Naive B cell (primary cell): ENCODE measurements around the gene STUM. TPM values are rescaled to one million over a fixed set of nuclear protein-coding genes. Genes with fewer than 3 reads are reported as not detected.
A peak's percentile ranks its signal among the peaks of the same experiment; 100 is the strongest.

Source experiments
- ATAC-seq, 2 donors: fragments of 150-1000 bp; cut with Tn5 transposase; 2 replicates each; pipeline ENCODE4 v1.10.0; 2021; ENCODE audit warnings: low read depth in 2 of 2, mild to moderate bottlenecking in 2 of 2, moderate library complexity in 2 of 2
- DNase-seq: peaks from one replicate; pipeline ENCODE4 v3.0.0; 2022
- H3K27ac Mint-ChIP-seq, 6 donors: one replicate each; pipeline ENCODE4 v1.8.0; 2020 to 2022; ENCODE audit warnings: mild to moderate bottlenecking in 6 of 6, mixed read lengths in 6 of 6, moderate library complexity in 5 of 6, inconsistent platforms in 2 of 6
- H3K27me3 Mint-ChIP-seq, 3 donors: one replicate each; pipeline ENCODE4 v1.8.0; 2021 to 2022; ENCODE audit warnings: mixed read lengths in 3 of 3, mild to moderate bottlenecking in 1 of 3
- H3K36me3 Mint-ChIP-seq, 2 donors: one replicate each; pipeline ENCODE4 v1.8.0; 2020 to 2022; ENCODE audit warnings: mixed read lengths in 2 of 2, inconsistent platforms in 1 of 2, mild to moderate bottlenecking in 1 of 2
- H3K4me1 Mint-ChIP-seq, 3 donors: one replicate each; pipeline ENCODE4 v1.8.0; 2020 to 2022; ENCODE audit warnings: mixed read lengths in 3 of 3, inconsistent platforms in 1 of 3, mild to moderate bottlenecking in 1 of 3, moderate library complexity in 1 of 3
- H3K4me3 Mint-ChIP-seq, 8 donors: one replicate each; pipeline ENCODE4 v1.8.0; 2020 to 2022; ENCODE audit warnings: mild to moderate bottlenecking in 8 of 8, mixed read lengths in 8 of 8, moderate library complexity in 8 of 8, inconsistent platforms in 2 of 8
- H3K9me3 Mint-ChIP-seq, 7 donors: one replicate each; pipeline ENCODE4 v1.8.0; 2020 to 2022; ENCODE audit warnings: mixed read lengths in 7 of 7, mild to moderate bottlenecking in 5 of 7, inconsistent platforms in 2 of 7, moderate library complexity in 1 of 7
- polyA plus RNA-seq, 6 donors: library from polyadenylated mRNA; unstranded; fragments of 300-500 nt; fragmentation: Illumina TruSeq; gene quantifications; one replicate each; pipeline ENCODE4 v1.2.3, GENCODE V29; 2021; ENCODE audit warnings: low read depth in 6 of 6

STUM gene
- polyA plus RNA-seq, 6 donors from 2014 or later = 0.04 TPM; not detected in 5

DNA sequence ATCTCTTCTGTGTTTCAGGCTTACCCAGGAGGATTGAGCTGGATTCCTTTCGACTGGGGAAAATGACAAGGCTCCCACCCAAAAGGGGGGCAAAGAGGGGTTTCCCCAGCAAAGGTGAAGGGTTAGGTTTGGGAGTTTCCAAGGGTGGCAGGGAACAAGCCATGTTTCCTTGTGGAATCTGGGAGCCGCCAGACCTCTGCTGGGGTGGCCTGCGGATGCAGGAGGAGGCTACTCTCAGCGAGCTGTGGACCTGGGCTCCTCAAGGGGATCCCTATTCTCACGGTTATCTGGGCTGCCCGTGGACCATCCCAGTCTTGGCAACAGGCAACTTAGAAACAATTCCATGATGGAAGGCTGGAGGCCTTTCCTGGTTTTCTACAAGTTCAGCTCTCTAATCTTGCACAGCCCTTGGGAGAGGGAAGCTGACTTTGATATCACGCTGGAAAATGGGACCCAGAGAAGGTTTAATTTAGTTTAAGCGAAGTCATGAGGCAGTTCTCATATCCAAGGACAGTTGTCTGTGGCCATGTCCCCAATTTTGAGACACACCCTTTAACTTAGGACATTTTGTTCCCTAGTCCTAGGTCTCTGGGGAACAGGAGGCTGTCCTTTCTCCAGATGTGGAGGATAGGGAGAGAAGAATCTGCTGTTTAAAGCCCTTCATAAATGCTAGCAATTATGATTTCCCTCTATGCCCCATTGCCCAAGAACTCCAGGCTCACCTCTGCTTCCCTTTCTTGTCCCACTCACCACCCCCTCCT is 24.7 kb upstream of the STUM start:
- Mint-ChIP-seq H3K4me3 (no peak overlapping the region), H3K27me3 (peaks cover 5 to 32% (median 30%) of the 10 kb centered on the region in 3 donors)

GRCh38 chr1:226524547-226524946 is 24.0 kb upstream of the STUM start:
- peaks cover 0 to 10% (median 0%) of the 10 kb centered on the region in 7 donors for H3K9me3 Mint-ChIP-seq
- H3K4me3 Mint-ChIP-seq = no peak overlapping the region
- peaks cover 0 to 4% (median 0%) of the 10 kb centered on the region in 3 donors for H3K4me1 Mint-ChIP-seq
- peaks cover 5 to 37% (median 27%) of the 10 kb centered on the region in 3 donors for H3K27me3 Mint-ChIP-seq
- no peak for DNase-seq
- H3K27ac Mint-ChIP-seq = no peak overlapping the region
- H3K36me3 Mint-ChIP-seq = peaks cover 0 to 8% of the 10 kb centered on the region in 2 donors
- ATAC-seq = no peak

More for the DNA sequence above, 24.7 kb upstream of the STUM start:
- no peak for ATAC-seq
- H3K36me3 Mint-ChIP-seq = peaks cover 0 to 8% of the 10 kb centered on the region in 2 donors
- DNase-seq = no peak
- peaks cover 0 to 10% (median 0%) of the 10 kb centered on the region in 7 donors for H3K9me3 Mint-ChIP-seq
- no peak overlapping the region for H3K27ac Mint-ChIP-seq
- peaks cover 0 to 4% (median 0%) of the 10 kb centered on the region in 3 donors for H3K4me1 Mint-ChIP-seq

DNA sequence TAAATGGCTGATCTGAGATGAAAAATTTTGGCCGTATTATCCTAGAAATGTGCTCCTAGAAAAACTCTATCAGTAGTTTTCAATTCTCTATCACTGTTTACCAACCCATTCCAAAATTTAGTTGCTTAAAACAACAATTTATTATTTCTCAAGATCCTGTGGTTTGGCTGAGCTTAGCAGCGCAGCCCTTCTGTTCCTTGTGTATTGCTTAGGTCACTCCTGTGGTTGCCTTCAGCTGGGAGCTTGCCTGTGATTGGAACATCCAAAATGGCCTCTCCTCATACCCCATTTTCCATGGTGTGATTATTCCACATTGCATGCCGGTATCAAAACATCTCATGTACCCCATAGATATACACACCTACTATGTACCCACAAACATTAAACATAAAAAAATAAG is 22.8 kb upstream of the STUM start:
- peaks cover 0 to 10% (median 0%) of the 10 kb centered on the region in 7 donors for H3K9me3 Mint-ChIP-seq
- H3K36me3 Mint-ChIP-seq = peaks cover 0 to 8% of the 10 kb centered on the region in 2 donors
- no peak overlapping the region for H3K4me3 Mint-ChIP-seq
- H3K27ac Mint-ChIP-seq = peak overlapping the region in 1 of 6 donors; percentile 9
- DNase-seq (no peak), ATAC-seq (no peak)
- H3K4me1 Mint-ChIP-seq = no peaks in the 10 kb centered on the region
- H3K27me3 Mint-ChIP-seq = peaks cover 0 to 39% (median 28%) of the 10 kb centered on the region in 3 donors

GRCh38 chr1:226526801-226527595 is 21.6 kb upstream of the STUM start:
- no peak for DNase-seq
- Mint-ChIP-seq H3K4me1 (no peaks in the 10 kb centered on the region), H3K4me3 (no peak overlapping the region), H3K27ac (no peak overlapping the region), H3K27me3 (peaks cover 0 to 43% (median 33%) of the 10 kb centered on the region in 3 donors), H3K9me3 (peaks cover 0 to 10% (median 0%) of the 10 kb centered on the region in 7 donors), H3K36me3 (peaks cover 0 to 8% of the 10 kb centered on the region in 2 donors)
- ATAC-seq = no peak

DNA sequence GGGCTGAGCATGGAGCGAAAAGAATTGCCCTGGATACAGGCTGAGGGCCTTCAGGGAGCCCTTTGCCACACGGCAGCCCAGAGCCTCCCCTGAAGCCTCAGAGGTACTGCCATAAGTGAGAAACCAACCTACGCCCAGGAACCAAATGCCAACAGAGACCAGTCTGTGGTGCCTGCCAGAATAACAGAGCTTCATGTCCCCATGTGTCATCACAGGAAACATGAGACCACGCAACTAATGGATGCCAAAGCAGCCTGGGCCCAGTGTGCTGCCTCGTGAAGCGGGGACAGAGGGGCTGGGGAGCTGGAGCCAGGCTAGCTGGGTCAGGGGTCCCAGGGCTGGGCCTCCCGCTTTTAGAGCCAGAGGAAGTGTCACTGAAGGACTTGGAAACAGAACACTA is 18.7 kb upstream of the STUM start:
- DNase-seq = no peak
- no peak overlapping the region for H3K27ac Mint-ChIP-seq
- no peak overlapping the region for H3K4me3 Mint-ChIP-seq
- peaks cover 0 to 39% (median 21%) of the 10 kb centered on the region in 3 donors for H3K27me3 Mint-ChIP-seq
- peaks cover 0 to 3% (median 0%) of the 10 kb centered on the region in 7 donors for H3K9me3 Mint-ChIP-seq
- no peaks in the 10 kb centered on the region for H3K4me1 Mint-ChIP-seq
- ATAC-seq = no peak
- H3K36me3 Mint-ChIP-seq = peaks cover 0 to 1% of the 10 kb centered on the region in 2 donors

- peaks cover 0 to 39% (median 18%) of the 10 kb centered on the region in 3 donors for H3K27me3 Mint-ChIP-seq
- no peak for ATAC-seq
- no peaks in the 10 kb centered on the region for H3K9me3 Mint-ChIP-seq
- H3K27ac Mint-ChIP-seq = no peak overlapping the region
- DNase-seq = no peak
- H3K36me3 Mint-ChIP-seq = no peaks in the 10 kb centered on the region
- H3K4me1 Mint-ChIP-seq = no peaks in the 10 kb centered on the region
- H3K4me3 Mint-ChIP-seq = no peak overlapping the region
Measured at GRCh38 chr1:226530591-226530990, 18.0 kb upstream of the STUM start.

DNA sequence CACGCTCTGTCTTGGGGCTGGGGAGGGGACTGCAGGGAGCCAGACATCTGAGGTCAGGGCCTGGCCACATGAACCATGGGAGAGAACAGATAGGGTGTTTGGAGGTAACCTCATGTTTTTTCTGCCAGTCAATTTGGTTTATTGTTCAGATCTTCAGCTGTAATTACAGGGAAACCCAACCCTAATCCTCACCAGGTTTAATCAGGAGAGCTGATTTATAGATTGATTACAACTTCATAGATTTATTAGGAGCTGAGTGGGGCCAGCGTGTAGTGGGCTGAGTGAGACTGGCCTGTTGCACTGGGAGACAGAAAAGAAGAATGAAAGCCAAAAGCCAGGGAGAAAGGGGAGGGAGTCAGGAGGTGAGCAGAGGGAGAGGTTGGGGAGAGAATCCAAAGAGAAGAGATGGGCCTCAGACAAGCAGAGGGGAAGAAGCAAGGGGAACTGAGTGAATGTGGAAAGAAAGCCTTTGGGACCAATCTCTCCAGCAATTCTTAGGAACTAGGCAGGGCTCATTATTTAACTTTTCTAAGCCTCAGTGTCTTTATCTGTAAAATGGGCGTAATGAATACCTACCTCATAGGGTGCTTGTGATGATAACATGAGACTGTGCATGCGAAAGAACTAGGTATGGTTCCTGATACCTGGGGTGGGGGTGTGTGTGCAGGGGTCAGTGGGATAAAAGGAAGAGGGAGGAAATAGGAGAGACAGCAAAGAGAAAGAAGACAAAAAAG is 17.0 kb upstream of the STUM start:
- ATAC-seq (no peak), DNase-seq (no peak)
- Mint-ChIP-seq H3K27me3 (peaks cover 0 to 39% (median 18%) of the 10 kb centered on the region in 3 donors), H3K9me3 (no peaks in the 10 kb centered on the region), H3K36me3 (no peaks in the 10 kb centered on the region), H3K4me3 (no peak overlapping the region), H3K27ac (peak overlapping the region in 3 of 6 donors; percentile 3 to 9 (median 4)), H3K4me1 (no peaks in the 10 kb centered on the region)

GRCh38 chr1:226532553-226532952 is 16.0 kb upstream of the STUM start:
- DNase-seq = no peak
- Mint-ChIP-seq H3K27ac (no peak overlapping the region), H3K36me3 (no peaks in the 10 kb centered on the region), H3K27me3 (peaks cover 0 to 39% (median 18%) of the 10 kb centered on the region in 3 donors), H3K4me1 (no peaks in the 10 kb centered on the region), H3K9me3 (no peaks in the 10 kb centered on the region), H3K4me3 (no peak overlapping the region)
- ATAC-seq = no peak

DNA sequence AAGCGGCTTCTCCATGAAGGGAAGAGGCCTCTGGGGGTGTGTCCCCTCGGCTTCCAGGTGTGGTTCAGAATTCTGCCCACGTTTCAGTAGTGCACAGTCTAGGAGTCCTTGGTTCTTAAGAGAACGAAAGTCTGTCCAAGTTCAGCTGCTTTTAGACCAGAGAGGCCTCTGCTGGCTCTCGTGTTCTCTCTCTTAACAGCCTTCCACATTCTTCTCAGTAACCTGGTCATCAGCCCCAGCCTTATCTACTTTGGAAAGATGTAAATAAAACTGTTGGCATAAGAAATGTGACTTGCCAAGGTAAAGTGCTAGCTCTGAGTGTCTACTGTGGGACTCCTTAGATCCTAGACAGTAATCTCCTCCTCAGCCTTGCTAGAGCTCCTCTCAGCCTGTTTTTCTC is 15.3 kb upstream of the STUM start:
- Mint-ChIP-seq H3K36me3 (no peaks in the 10 kb centered on the region), H3K27ac (no peak overlapping the region), H3K27me3 (peaks cover 0 to 39% (median 19%) of the 10 kb centered on the region in 3 donors), H3K9me3 (no peaks in the 10 kb centered on the region), H3K4me1 (no peaks in the 10 kb centered on the region), H3K4me3 (no peak overlapping the region)
- no peak for DNase-seq
- no peak for ATAC-seq

DNA sequence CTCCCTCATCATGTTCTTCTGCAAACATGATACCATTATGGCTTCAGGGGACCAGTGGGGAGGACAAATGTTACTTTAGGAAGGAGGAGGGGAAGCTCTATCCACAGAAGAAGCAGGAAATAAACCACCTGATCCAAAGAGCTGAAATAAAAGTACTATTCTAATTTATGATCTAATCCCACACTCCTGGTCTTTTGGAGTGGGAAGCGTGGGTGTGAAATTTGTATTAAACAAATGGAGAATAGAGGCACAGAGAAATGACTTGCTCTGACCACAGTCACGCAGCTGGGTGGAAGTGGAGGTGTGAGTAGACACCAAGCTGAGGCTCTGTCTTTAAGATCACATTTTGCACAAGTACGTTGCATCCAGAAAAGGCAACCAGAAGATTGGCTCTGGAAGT is 14.5 kb upstream of the STUM start:
- Mint-ChIP-seq H3K9me3 (no peaks in the 10 kb centered on the region), H3K36me3 (no peaks in the 10 kb centered on the region), H3K27me3 (peaks cover 6 to 31% (median 23%) of the 10 kb centered on the region in 3 donors), H3K4me1 (no peaks in the 10 kb centered on the region), H3K27ac (no peak overlapping the region), H3K4me3 (no peak overlapping the region)
- ATAC-seq = no peak
- no peak for DNase-seq

GRCh38 chr1:226534645-226535044 is 13.9 kb upstream of the STUM start:
- Mint-ChIP-seq H3K36me3 (no peaks in the 10 kb centered on the region), H3K4me3 (no peak overlapping the region), H3K9me3 (no peaks in the 10 kb centered on the region), H3K4me1 (no peaks in the 10 kb centered on the region), H3K27me3 (peaks cover 6 to 25% (median 23%) of the 10 kb centered on the region in 3 donors), H3K27ac (no peak overlapping the region)
- ATAC-seq (no peak), DNase-seq (no peak)

GRCh38 chr1:226535666-226536065 is 12.9 kb upstream of the STUM start:
- H3K27me3 Mint-ChIP-seq = peaks cover 6 to 15% (median 15%) of the 10 kb centered on the region in 3 donors
- H3K27ac Mint-ChIP-seq = peak overlapping the region in 1 of 6 donors; percentile 28
- H3K4me1 Mint-ChIP-seq = no peaks in the 10 kb centered on the region
- ATAC-seq = no peak
- no peak overlapping the region for H3K4me3 Mint-ChIP-seq
- H3K36me3 Mint-ChIP-seq = no peaks in the 10 kb centered on the region
- H3K9me3 Mint-ChIP-seq = no peaks in the 10 kb centered on the region
- DNase-seq = no peak

GRCh38 chr1:226541231-226541630 is 7.3 kb upstream of the STUM start:
- no peak for DNase-seq
- H3K4me1 Mint-ChIP-seq = no peaks in the 10 kb centered on the region
- no peaks in the 10 kb centered on the region for H3K9me3 Mint-ChIP-seq
- H3K4me3 Mint-ChIP-seq = peak overlapping the region in 1 of 8 donors; percentile 5
- no peaks in the 10 kb centered on the region for H3K36me3 Mint-ChIP-seq
- no peak for ATAC-seq
- peaks cover 18 to 37% (median 19%) of the 10 kb centered on the region in 3 donors for H3K27me3 Mint-ChIP-seq
- no peak overlapping the region for H3K27ac Mint-ChIP-seq
